NCI-H2107 (cell line): ENCODE data around the gene P2RY8.
"Not testable (repeated sequence)": the region's sequence is repeated elsewhere in the genome, so short reads cannot be mapped to it uniquely, and the experiment has no call there.

ENCODE experiments used
- DNase-seq: peaks from one replicate; lab custom pipeline; 2025; lab: John Stamatoyannopoulos, UW

The P2RY8 gene

DNA sequence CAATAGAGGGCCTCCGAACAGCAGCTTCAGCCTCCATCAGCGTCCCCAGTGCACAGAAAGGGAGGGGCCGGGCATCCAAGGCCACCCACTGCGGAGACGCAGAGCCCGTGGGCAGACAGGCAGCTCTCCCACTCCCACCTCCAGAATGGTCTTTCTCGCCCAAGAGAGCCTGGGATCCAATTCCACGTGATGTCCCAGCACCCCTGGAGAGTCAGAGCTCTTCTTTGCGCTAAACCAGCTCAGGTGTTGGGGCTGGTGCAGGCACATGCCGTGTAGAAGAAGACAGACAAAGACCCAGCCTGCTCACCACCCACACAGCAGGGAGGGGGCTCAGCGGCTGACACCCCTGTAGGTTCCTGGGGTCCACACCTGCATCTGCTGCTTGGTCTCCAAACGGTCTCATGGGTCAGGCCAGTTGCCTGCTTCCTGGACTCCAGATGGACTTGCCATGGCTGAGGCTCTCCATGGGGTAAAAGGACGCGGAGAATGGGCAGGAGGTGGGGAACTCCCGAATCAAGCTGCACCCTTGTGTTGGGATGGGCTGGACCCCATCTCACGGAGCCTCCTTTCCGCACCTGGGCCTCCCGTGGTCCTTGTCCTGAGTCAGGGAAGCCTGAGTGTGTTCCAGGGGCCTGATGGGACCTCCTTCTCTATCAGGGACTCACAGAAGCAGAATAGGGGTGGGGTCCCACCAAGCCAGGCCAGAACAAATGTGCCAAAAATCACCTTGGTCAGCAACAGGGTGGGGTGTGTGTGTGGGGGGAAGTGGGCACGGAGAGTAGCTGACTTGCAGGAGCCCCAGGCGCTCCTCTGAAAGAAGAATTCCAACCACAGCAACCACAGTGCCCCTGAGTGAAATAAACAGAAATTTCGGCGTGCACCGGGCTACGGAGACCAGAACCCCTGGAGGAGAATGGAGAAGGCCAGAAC lies 72.7 kb downstream of the P2RY8 start:
- DNase-seq: no peak

GRCh38 chrX:1463581-1463980 lies 73.4 kb downstream of the P2RY8 start:
- no peak for DNase-seq

- DNase-seq: no peak
Measured at GRCh38 chrX:1462596-1463251, 74.3 kb downstream of the P2RY8 start.

- no peak for DNase-seq
Measured at GRCh38 chrX:1462110-1462509, 74.9 kb downstream of the P2RY8 start.

GRCh38 chrX:1455948-1456280 lies 81.1 kb downstream of the P2RY8 start:
- no peak for DNase-seq

DNA sequence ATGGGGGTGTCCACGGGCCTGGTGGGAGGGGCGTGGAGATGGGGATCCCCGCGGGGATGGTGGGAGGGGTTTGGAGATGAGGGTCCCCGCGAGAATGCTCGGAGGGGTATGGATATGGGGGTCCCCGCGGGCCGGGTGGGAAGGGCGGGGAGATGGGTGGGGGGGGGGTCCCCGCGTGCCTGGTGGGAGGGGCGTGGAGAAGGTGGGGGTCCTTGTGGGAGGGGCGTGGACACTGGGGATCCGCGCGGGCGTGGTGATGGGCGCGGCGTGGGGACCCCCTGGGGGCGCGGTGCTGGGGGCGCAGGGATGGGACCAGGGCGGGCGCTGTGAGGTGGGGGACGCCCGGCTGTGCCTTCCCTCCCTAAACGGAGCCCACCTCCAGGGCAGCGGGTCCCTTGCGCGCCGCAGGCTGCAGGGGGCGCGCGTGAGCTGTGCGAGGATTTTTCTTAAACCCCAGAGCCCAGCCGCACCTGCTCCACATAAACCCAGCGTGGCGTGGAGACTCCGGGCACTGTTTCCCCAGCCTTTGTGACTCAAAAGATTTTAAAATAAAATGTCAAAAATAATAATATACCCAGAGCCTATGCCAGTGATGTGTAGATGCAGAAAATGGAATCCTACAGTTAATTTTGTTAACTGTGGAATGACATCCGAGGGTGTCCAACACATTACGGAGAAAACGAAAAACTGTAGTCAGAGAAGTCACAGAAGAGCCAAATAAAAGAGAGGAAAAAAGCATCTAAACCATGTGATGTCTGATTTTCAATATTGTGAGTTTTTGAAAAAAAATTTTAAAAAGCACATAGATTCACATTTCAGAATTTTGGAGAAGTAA lies 82.8 kb downstream of the P2RY8 start:
- DNase-seq: no peak

DNA sequence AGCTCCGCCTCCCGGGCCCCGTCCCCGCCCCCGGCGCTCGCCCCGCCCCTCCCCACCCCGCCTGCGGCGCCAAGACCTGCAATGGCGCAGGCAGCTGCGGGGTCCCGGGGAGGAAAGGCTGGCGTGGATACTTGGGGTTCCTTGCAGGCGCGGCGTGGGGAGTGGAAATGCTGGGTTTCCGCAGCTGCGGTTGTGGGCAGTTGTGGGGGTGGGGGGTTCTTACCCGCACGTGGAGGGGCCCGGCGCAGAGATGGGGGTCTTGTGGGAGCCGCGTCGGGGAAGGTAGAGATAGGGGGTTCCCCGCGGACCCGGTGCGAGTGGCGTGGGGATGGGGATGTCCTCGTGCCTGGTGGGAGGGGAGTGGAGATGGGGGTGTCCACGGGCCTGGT lies 83.6 kb downstream of the P2RY8 start:
- DNase-seq: no peak

DNA sequence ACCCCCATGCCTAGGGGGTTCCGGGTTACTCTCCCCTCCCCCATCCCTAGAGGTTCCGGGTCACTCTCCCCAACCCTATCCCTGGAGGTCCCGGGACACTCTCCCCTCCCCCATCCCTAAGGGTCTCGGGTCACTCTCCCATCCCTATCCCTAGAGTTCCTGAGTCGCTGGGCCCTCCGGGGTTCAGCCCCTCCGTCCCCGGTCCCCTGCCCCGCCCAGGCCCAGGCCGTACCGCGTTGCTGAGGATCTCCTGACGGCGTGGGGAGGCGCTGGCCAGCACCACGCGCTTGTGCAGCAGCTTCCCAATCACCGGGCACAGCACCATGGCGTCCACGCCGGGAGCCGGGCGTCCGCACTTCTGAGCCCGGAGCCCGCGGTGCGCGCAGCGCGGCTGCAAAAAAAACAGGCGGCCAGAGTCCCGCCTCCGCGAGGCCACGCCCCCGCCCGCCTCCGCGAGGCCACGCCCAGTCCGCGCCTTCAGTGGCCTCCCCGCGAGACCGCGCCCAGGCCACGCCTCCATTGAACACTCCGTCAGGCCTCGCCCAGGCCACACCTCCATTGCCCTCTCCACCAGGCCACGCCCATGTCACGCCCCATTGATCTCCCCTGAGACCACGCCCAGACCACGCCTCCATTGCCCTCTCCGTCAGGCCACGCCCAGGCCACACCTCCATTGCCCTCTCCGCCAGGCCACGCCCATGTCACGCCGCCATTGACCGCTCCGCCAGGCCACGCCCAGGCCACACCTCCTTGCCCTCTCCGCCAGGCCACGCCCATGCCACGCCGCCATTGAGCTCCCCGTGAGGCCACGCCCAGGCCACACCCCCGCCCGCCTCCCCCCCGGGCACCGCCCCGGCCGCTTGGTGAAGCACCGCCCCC lies 84.2 kb downstream of the P2RY8 start, which contains the start of gene ASMTL:
TSS of gene ASMTL (minus strand) at position 394 of the 879 bp plus-strand sequence. CDS start at position 325, 69 bp downstream.
- no peak for DNase-seq

DNA sequence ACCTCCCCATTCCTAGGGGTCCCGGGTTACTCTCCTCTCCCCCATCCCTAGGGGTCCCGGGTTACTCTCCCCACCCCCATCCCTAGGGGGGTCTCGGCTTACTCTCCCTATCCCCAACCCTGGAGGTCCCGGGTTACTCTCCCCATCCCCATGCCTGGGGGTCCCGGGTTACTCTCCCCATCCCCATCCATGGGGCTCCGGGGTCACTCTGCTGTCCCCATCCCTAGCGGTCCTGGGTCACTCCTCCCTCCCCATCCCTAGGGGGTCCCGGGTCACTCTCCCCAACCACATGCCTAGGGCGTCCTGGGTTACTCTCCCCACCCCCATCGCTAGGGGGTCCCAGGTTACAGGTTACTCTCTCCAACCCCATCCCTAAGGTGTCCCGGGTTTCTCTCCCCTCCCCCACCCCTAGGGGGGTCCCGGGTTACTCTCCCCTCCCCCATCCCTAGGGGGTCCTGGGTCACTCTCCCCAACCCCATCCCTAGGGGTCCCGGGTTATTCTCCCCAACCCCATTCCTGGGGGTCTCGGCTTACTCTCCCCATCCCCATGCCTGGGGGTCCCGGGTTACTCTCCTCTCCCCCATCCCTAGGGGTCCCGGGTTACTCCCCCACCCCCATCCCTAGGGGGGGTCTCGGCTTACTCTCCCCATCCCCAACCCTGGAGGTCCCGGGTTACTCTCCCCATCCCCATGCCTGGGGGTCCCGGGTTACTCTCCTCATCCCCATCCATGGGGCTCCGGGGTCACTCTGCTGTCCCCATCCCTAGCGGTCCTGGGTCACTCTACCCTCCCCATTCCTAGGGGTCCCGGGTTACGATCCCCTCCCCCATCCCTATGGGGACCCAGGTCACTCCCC lies 85.1 kb downstream of the P2RY8 start:
- no peak for DNase-seq

- DNase-seq: no peak
Measured at GRCh38 chrX:1451251-1451660, 85.7 kb downstream of the P2RY8 start.

DNA sequence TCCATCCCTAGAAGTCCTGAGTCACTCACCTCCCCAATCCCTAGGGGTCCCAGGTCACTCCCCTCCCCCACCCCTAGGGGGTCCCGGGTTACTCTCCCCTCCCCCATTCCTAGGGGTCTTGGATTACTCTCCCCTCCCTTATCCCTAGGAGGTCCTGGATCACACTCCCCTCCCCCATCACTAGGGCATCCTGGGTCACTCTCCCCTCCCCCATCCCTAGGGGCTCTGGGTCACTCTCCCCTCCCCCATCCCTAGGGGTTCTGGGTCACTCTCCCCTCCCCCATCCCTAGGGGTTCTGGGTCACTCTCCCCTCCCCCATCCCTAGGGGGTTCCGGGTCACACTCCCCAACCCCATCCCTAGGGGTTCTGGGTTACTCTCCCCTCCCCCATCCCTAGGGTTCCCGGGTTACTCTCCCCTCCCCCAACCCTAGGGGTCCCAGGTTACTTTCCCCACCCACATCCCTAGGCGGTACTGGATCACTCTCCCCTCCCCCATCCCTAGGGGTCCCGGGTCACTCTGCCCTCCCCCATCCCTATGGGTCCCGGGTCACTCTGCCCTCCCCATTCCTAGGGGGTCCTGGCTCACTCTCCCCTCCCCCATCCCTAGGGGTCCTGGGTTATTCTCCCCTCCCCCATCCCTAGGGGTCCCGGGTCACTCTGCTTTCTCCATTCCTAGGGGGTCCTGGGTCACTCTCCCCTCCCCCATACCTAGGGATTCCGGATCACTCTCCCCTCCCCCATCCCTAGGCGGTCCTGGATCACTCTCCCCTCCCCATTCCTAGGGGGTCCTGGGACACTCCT lies 86.4 kb downstream of the P2RY8 start:
- DNase-seq: no peak

GRCh38 chrX:1449823-1450149 lies 87.2 kb downstream of the P2RY8 start:
- DNase-seq: no peak

DNA sequence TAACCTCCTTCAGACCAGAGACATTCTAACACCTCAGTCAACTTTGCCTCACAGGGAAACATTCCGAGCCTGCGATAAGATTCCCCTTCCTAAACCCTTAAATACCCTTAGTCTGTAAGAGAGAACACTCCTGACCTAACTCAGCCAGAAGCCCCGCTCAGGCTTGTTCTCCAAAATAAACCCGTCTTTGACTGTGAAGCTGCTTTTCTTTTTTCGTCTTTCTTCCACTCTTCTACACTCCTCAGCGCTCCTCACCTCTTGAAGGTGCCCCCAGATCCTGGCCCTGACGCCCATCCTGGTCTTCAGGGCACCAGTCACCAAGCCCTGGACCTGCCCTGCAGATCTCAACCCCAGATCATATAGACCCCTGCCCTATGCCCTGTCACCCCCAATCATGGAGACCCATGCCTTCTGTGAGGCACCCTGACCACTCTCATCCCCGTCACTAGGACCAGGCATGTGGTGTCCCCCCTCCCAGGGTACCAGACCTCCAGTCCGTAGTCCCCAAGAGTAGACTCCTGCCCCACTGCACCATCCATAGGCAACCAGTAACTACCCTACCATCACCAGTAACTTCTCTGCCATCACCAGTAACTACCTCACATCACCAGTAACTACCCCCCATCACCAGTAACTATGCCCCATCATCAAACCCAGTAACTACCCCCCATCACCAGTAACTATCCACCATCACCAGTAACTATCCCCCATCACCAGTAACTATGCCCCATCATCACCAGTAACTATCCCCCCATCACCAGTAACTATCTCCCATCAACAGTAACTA lies 87.8 kb downstream of the P2RY8 start:
- no peak for DNase-seq

DNA sequence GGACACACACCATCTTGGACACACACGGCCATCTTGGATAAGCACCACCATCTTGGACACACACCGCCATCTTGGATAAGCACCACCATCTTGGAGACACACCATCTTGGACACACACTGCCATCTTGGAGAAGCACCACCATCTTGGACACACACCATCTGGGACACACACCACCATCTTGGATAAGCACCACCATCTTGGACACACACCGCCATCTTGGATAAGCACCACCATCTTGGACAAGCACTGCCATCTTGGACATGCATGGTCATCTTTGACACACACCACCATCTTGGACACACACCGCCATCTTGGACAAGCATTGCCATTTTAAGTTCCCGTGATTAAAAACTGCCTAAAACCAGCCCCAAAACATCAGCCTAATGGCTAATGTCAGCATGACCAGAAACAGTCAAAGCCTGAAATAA lies 88.4 kb downstream of the P2RY8 start:
- not testable (repeated sequence) for DNase-seq

GRCh38 chrX:1447969-1448572 lies 88.9 kb downstream of the P2RY8 start:
- not testable (repeated sequence) for DNase-seq

GRCh38 chrX:1446984-1447968 lies 89.7 kb downstream of the P2RY8 start:
- DNase-seq: not testable (repeated sequence)
